Stimulated activated CD4-positive, alpha-beta T cell treated with anti-CD3 and anti-CD28 coated beads, Interleukin-12 subunit alpha, Interleukin-12 subunit beta, amount 100 ng/mL, for 4 hours (primary cell): ENCODE results near the gene GRM8.

Source experiments
- DNase-seq: peaks from one replicate; pipeline ENCODE4 v3.0.0-alpha.2; 2020

Gene GRM8

GRCh38 chr7:126656165-126656564, 596.6 kb downstream of the GRM8 start:
- no peak for DNase-seq

- DNase-seq, result no peak
Measured at GRCh38 chr7:126637538-126637937, 615.2 kb downstream of the GRM8 start.

GRCh38 chr7:126635545-126635944, 617.2 kb downstream of the GRM8 start:
- no peak for DNase-seq

GRCh38 chr7:126608339-126608776, 644.4 kb downstream of the GRM8 start:
- no peak for DNase-seq

GRCh38 chr7:126606331-126606730, 646.4 kb downstream of the GRM8 start:
- DNase-seq, result no peak

GRCh38 chr7:126605553-126605952, 647.2 kb downstream of the GRM8 start:
- DNase-seq, result no peak

- no peak for DNase-seq
Measured at GRCh38 chr7:126605056-126605455, 647.7 kb downstream of the GRM8 start.

- no peak for DNase-seq
Measured at GRCh38 chr7:126589068-126589684, 663.6 kb downstream of the GRM8 start.

- DNase-seq, result no peak
Measured at GRCh38 chr7:126578338-126578737, 674.4 kb downstream of the GRM8 start.

GRCh38 chr7:126574276-126575250, 678.2 kb downstream of the GRM8 start:
- DNase-seq, result no peak

GRCh38 chr7:126570845-126571244, 681.9 kb downstream of the GRM8 start:
- no peak for DNase-seq

GRCh38 chr7:126569402-126569801, 683.3 kb downstream of the GRM8 start:
- DNase-seq, result no peak

- DNase-seq, result no peak
Measured at GRCh38 chr7:126557271-126557670, 695.5 kb downstream of the GRM8 start.

GRCh38 chr7:126541406-126541805, 711.3 kb downstream of the GRM8 start:
- DNase-seq, result no peak

- DNase-seq, result no peak
Measured at GRCh38 chr7:126535176-126535575, 717.6 kb downstream of the GRM8 start.

GRCh38 chr7:126533715-126534114, 719.0 kb downstream of the GRM8 start:
- no peak for DNase-seq

- no peak for DNase-seq
Measured at GRCh38 chr7:126529833-126530232, 722.9 kb downstream of the GRM8 start.

GRCh38 chr7:126529254-126529653, 723.5 kb downstream of the GRM8 start:
- no peak for DNase-seq

- DNase-seq, result no peak
Measured at GRCh38 chr7:126525906-126526305, 726.8 kb downstream of the GRM8 start.

GRCh38 chr7:126524967-126525366, 727.8 kb downstream of the GRM8 start:
- no peak for DNase-seq

GRCh38 chr7:126511046-126511445, 741.7 kb downstream of the GRM8 start:
- DNase-seq, result no peak

GRCh38 chr7:126501617-126502016, 751.1 kb downstream of the GRM8 start:
- DNase-seq, result no peak

GRCh38 chr7:126499481-126499880, 753.3 kb downstream of the GRM8 start:
- no peak for DNase-seq

- DNase-seq, result no peak
Measured at GRCh38 chr7:126495733-126496132, 757.0 kb downstream of the GRM8 start.
